Measurements from ENCODE around the gene RAET1G.

- no peak for TF ChIP-seq YY1 (IDR thresholded peaks at IDR 0.05; ENCODE audit: insufficient read depth, insufficient read length)
- no peak for TF ChIP-seq SUZ12 (IDR thresholded peaks at IDR 0.05; ENCODE audit: extremely low read depth, insufficient read depth, insufficient read length)
- no peak for TF ChIP-seq ZNF274 (IDR thresholded peaks at IDR 0.05; ENCODE audit: low read depth, low read length)
Measured at GRCh38 chr6:149903938-149904611, 18.8 kb downstream of the RAET1G start.
